ENCODE results near the gene PCDHGB3.

DNA sequence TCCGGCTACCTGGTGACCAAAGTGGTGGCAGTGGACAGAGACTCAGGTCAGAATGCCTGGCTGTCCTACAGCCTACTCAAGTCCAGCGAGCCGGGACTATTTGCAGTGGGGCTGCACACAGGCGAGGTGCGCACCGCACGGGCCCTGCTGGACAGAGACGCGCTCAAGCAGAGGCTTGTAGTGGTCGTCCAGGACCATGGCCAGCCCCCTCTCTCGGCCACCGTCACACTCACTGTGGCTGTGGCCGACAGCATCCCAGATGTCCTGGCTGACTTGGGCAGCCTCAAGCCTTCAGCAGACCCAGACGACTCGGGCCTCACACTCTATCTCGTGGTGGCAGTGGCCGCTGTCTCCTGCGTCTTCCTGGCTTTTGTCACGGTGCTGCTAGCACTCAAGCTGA lies 13.1 kb upstream of the PCDHGB3 start:
- no peak for TF ChIP-seq POLR2A (IDR thresholded peaks at IDR 0.05)
- TF ChIP-seq, protein P1, sequence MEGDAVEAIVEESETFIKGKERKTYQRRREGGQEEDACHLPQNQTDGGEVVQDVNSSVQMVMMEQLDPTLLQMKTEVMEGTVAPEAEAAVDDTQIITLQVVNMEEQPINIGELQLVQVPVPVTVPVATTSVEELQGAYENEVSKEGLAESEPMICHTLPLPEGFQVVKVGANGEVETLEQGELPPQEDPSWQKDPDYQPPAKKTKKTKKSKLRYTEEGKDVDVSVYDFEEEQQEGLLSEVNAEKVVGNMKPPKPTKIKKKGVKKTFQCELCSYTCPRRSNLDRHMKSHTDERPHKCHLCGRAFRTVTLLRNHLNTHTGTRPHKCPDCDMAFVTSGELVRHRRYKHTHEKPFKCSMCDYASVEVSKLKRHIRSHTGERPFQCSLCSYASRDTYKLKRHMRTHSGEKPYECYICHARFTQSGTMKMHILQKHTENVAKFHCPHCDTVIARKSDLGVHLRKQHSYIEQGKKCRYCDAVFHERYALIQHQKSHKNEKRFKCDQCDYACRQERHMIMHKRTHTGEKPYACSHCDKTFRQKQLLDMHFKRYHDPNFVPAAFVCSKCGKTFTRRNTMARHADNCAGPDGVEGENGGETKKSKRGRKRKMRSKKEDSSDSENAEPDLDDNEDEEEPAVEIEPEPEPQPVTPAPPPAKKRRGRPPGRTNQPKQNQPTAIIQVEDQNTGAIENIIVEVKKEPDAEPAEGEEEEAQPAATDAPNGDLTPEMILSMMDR (IDR thresholded peaks at IDR 0.05 in 4 of 5, conservative IDR thresholded peaks at IDR 0.05 in 1 of 5), result no peak

Measured in gastrocnemius medialis (tissue), 4 donors.